Measurements from ENCODE around the gene CDSN.

CDSN gene, protein sequence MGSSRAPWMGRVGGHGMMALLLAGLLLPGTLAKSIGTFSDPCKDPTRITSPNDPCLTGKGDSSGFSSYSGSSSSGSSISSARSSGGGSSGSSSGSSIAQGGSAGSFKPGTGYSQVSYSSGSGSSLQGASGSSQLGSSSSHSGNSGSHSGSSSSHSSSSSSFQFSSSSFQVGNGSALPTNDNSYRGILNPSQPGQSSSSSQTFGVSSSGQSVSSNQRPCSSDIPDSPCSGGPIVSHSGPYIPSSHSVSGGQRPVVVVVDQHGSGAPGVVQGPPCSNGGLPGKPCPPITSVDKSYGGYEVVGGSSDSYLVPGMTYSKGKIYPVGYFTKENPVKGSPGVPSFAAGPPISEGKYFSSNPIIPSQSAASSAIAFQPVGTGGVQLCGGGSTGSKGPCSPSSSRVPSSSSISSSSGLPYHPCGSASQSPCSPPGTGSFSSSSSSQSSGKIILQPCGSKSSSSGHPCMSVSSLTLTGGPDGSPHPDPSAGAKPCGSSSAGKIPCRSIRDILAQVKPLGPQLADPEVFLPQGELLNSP

GRCh38 chr6:31120151-31120915 lies at the start of gene CDSN:
CDSN (minus strand) TSS chr6:31120446; CDS start chr6:31120419, 27 bp downstream.
- TF ChIP-seq EP300 (IDR thresholded peaks at IDR 0.05; ENCODE audit: borderline replicate concordance) (no peak), TCF12 (IDR thresholded peaks at IDR 0.05; ENCODE audit: low read depth) (no peak), TAF1 (IDR thresholded peaks at IDR 0.05; ENCODE audit: low read depth) (no peak), CREB1 (IDR thresholded peaks at IDR 0.05; ENCODE audit: low read depth) (no peak), TEAD4 (IDR thresholded peaks at IDR 0.05) (no peak), RAD21 (IDR thresholded peaks at IDR 0.05; ENCODE audit: low read depth) (no peak), CEBPB (IDR thresholded peaks at IDR 0.05) (no peak), REST (IDR thresholded peaks at IDR 0.05; ENCODE audit: low read depth) (no peak), YY1 (IDR thresholded peaks at IDR 0.05; ENCODE audit: low read depth) (no peak), EGR1 (IDR thresholded peaks at IDR 0.05) (no peak), MAX (IDR thresholded peaks at IDR 0.05) (no peak), ZBTB7A (IDR thresholded peaks at IDR 0.05; ENCODE audit: low read depth) (no peak), NFIC (IDR thresholded peaks at IDR 0.05) (no peak), FOXM1 (IDR thresholded peaks at IDR 0.05; ENCODE audit: borderline replicate concordance, low read depth) (no peak)
- TF ChIP-seq, protein P1, sequence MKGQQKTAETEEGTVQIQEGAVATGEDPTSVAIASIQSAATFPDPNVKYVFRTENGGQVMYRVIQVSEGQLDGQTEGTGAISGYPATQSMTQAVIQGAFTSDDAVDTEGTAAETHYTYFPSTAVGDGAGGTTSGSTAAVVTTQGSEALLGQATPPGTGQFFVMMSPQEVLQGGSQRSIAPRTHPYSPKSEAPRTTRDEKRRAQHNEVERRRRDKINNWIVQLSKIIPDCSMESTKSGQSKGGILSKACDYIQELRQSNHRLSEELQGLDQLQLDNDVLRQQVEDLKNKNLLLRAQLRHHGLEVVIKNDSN (IDR thresholded peaks at IDR 0.05), result no peak

GRCh38 chr6:31169123-31169857 lies 49.0 kb upstream of the CDSN start:
- TF ChIP-seq RAD21 (IDR thresholded peaks at IDR 0.05; ENCODE audit: low read depth) (no peak), YY1 (IDR thresholded peaks at IDR 0.05; ENCODE audit: low read depth) (no peak), CEBPB (IDR thresholded peaks at IDR 0.05) (no peak), EGR1 (IDR thresholded peaks at IDR 0.05) (no peak)

DNA sequence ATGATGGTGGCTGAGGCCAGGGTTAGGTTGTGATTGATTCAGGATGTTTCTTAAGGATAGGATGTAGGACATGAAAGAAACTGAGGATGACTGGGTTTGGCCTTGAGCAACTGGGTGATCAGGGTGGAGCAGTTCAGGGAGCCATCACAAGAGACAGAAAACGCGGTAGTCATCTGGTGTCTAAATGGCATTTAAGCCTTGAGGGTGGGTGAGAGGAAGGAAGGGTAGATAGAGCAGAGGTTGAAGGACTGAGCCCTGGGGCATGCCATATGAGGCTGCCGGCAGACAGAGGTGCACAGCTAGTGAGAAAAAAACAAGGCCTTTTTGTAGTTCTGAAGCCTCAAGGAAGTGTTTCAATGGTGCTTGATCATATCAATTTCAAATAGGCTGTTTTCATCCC lies 48.4 kb upstream of the CDSN start:
- TF ChIP-seq TAF1 (IDR thresholded peaks at IDR 0.05; ENCODE audit: low read depth) (no peak), RAD21 (IDR thresholded peaks at IDR 0.05; ENCODE audit: low read depth) (no peak), MAX (IDR thresholded peaks at IDR 0.05) (no peak)

- TF ChIP-seq TCF12 (IDR thresholded peaks at IDR 0.05; ENCODE audit: low read depth) (no peak), ZBTB7A (IDR thresholded peaks at IDR 0.05; ENCODE audit: low read depth) (no peak), TAF1 (IDR thresholded peaks at IDR 0.05; ENCODE audit: low read depth) (no peak), CREB1 (IDR thresholded peaks at IDR 0.05; ENCODE audit: low read depth) (no peak), MAX (IDR thresholded peaks at IDR 0.05) (no peak), EP300 (IDR thresholded peaks at IDR 0.05; ENCODE audit: borderline replicate concordance) (no peak), CEBPB (IDR thresholded peaks at IDR 0.05) (no peak), TEAD4 (IDR thresholded peaks at IDR 0.05) (no peak), FOXM1 (IDR thresholded peaks at IDR 0.05; ENCODE audit: borderline replicate concordance, low read depth) (no peak), REST (IDR thresholded peaks at IDR 0.05; ENCODE audit: low read depth) (no peak), YY1 (IDR thresholded peaks at IDR 0.05; ENCODE audit: low read depth) (no peak), RAD21 (IDR thresholded peaks at IDR 0.05; ENCODE audit: low read depth) (no peak), EGR1 (IDR thresholded peaks at IDR 0.05) (no peak), NFIC (IDR thresholded peaks at IDR 0.05) (no peak)
- TF ChIP-seq, protein P1 (IDR thresholded peaks at IDR 0.05), result no peak
Observed at GRCh38 chr6:31165986-31166385, 45.7 kb upstream of the CDSN start.
